Measurements from ENCODE around the gene FXYD7.

GRCh38 chr19:35144600-35145436, 1.8 kb downstream of the FXYD7 start:
- TF ChIP-seq, protein P1, sequence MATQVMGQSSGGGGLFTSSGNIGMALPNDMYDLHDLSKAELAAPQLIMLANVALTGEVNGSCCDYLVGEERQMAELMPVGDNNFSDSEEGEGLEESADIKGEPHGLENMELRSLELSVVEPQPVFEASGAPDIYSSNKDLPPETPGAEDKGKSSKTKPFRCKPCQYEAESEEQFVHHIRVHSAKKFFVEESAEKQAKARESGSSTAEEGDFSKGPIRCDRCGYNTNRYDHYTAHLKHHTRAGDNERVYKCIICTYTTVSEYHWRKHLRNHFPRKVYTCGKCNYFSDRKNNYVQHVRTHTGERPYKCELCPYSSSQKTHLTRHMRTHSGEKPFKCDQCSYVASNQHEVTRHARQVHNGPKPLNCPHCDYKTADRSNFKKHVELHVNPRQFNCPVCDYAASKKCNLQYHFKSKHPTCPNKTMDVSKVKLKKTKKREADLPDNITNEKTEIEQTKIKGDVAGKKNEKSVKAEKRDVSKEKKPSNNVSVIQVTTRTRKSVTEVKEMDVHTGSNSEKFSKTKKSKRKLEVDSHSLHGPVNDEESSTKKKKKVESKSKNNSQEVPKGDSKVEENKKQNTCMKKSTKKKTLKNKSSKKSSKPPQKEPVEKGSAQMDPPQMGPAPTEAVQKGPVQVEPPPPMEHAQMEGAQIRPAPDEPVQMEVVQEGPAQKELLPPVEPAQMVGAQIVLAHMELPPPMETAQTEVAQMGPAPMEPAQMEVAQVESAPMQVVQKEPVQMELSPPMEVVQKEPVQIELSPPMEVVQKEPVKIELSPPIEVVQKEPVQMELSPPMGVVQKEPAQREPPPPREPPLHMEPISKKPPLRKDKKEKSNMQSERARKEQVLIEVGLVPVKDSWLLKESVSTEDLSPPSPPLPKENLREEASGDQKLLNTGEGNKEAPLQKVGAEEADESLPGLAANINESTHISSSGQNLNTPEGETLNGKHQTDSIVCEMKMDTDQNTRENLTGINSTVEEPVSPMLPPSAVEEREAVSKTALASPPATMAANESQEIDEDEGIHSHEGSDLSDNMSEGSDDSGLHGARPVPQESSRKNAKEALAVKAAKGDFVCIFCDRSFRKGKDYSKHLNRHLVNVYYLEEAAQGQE (IDR thresholded peaks at IDR 0.05; ENCODE audit: insufficient read depth in 1 of 2, low read depth in 2 of 2, low read length in 2 of 2), result no peak
- TF ChIP-seq FOXP2 (optimal IDR thresholded peaks at IDR 0.05; ENCODE audit: borderline replicate concordance, extremely low read depth, extremely low read length, insufficient read depth), result no peak
